OCI-LY3 (cell line): ENCODE measurements around the gene LMNB1.

Experiments
- H2AFZ ChIP-seq: fragments of 200-600, 300-600 bp; shearing (Covaris generic); 2 replicates; pipeline ENCODE4 v1.6.0; 2014; ENCODE audit warnings: antibody characterized with exemption, low read depth, low read length
- H3K27ac ChIP-seq: fragments of 200-600, 300-600 bp; sonication (generic); 2 replicates; pipeline ENCODE4 v1.5.1; 2014; ENCODE audit warnings: mild to moderate bottlenecking, low read length, moderate library complexity, mixed read lengths
- H3K27me3 ChIP-seq: fragments of 200-600, 300-600 bp; sonication (generic); 2 replicates; pipeline ENCODE4 v1.6.1; 2014; ENCODE audit warnings: low read depth, low read length, mixed read lengths
- H3K36me3 ChIP-seq: fragments of 200-600, 300-600 bp; sonication (generic); replicated peaks from 2 replicates; pipeline ENCODE3; 2014; ENCODE audit warnings: low read depth, low read length, mixed read lengths
- H3K4me1 ChIP-seq: fragments of 300-600, 200-600 bp; sonication (generic); 2 replicates; pipeline ENCODE4 v1.6.1; 2014; ENCODE audit warnings: low read length, mixed read lengths
- H3K4me2 ChIP-seq: fragments of 200-600, 300-600 bp; sonication (generic); 2 replicates; pipeline ENCODE4 v1.6.1; 2014; ENCODE audit warnings: low read length, mixed read lengths
- H3K4me3 ChIP-seq: fragments of 300-600, 200-600 bp; sonication (generic); 2 replicates; pipeline ENCODE4 v1.5.1; 2014; ENCODE audit warnings: antibody characterized with exemption, mild to moderate bottlenecking, low read length, moderate library complexity
- H3K79me2 ChIP-seq: fragments of 300-600, 200-600 bp; shearing (Covaris generic); 2 replicates; pipeline ENCODE4 v1.6.1; 2014; ENCODE audit warnings: mild to moderate bottlenecking, low read length, mixed read lengths
- H3K9ac ChIP-seq: fragments of 300-600, 200-600 bp; shearing (Covaris generic); 2 replicates; pipeline ENCODE4 v1.6.0; 2014; ENCODE audit warnings: mild to moderate bottlenecking, low read length, moderate library complexity
- H3K9me3 ChIP-seq: fragments of 200-600, 300-600 bp; shearing (Covaris generic); 2 replicates; pipeline ENCODE4 v1.6.1; 2014; ENCODE audit warnings: low read length, mixed read lengths; ENCODE audit not compliant: insufficient read depth
- H4K20me1 ChIP-seq: fragments of 200-600, 300-600 bp; sonication (generic); 2 replicates; pipeline ENCODE4 v1.6.1; 2016; ENCODE audit warnings: low read length, mixed read lengths; ENCODE audit not compliant: insufficient read depth
- CTCF ChIP-seq: fragments of 200-600, 300-600 bp; sonication (generic); IDR thresholded peaks from 2 replicates; pipeline ENCODE4 v1.5.1; 2014; ENCODE audit warnings: antibody characterized with exemption, low read length, low read depth
- EZH2phosphoT487 ChIP-seq: fragments of 200-600 bp; shearing (Covaris generic); IDR thresholded peaks from 2 replicates; pipeline ENCODE4 v1.6.1; 2018; ENCODE audit warnings: antibody characterized with exemption, mixed run types, low read depth

The LMNB1 gene

GRCh38 chr5:126799780-126800179 is 22.8 kb downstream of the LMNB1 start:
- Histone ChIP-seq H3K27me3 (no peaks in the 10 kb centered on the region), H4K20me1 (peaks cover 71% of the 10 kb centered on the region), H3K36me3 (peaks cover 4% of the 10 kb centered on the region), H3K4me3 (no peak overlapping the region), H3K9me3 (no peaks in the 10 kb centered on the region), H2AFZ (no peak overlapping the region), H3K4me2 (no peak overlapping the region), H3K79me2 (peaks cover 97% of the 10 kb centered on the region), H3K4me1 (peaks cover 9% of the 10 kb centered on the region), H3K9ac (no peak overlapping the region), H3K27ac (no peak overlapping the region)
- TF ChIP-seq EZH2phosphoT487 (no peak), CTCF (no peak)

GRCh38 chr5:126801174-126801991 is 24.4 kb downstream of the LMNB1 start:
- Histone ChIP-seq H3K36me3 (peaks cover 17% of the 10 kb centered on the region), H4K20me1 (peaks cover 57% of the 10 kb centered on the region)

GRCh38 chr5:126801992-126802294 is 25.0 kb downstream of the LMNB1 start:
- peaks cover 9% of the 10 kb centered on the region for H3K4me1 ChIP-seq
- H2AFZ ChIP-seq = no peak overlapping the region
- peaks cover 80% of the 10 kb centered on the region for H3K79me2 ChIP-seq
- H3K4me2 ChIP-seq = 0 out of 2 replicates have a peak overlapping the region, but pooled peaks have one; percentile 10
- H3K27me3 ChIP-seq = no peaks in the 10 kb centered on the region
- no peak overlapping the region for H3K9ac ChIP-seq
- H3K36me3 ChIP-seq = peaks cover 17% of the 10 kb centered on the region
- H3K9me3 ChIP-seq = no peaks in the 10 kb centered on the region
- H3K4me3 ChIP-seq = no peak overlapping the region
- TF ChIP-seq EZH2phosphoT487 = no peak
- TF ChIP-seq CTCF = peak; percentile 38
- peaks cover 53% of the 10 kb centered on the region for H4K20me1 ChIP-seq
- no peak overlapping the region for H3K27ac ChIP-seq

More at GRCh38 chr5:126801174-126801991, 24.4 kb downstream of the LMNB1 start:
- no peak overlapping the region for H3K4me3 ChIP-seq
- H3K9ac ChIP-seq = no peak overlapping the region
- H2AFZ ChIP-seq = no peak overlapping the region
- H3K4me1 ChIP-seq = peaks cover 9% of the 10 kb centered on the region
- H3K4me2 ChIP-seq = peak overlapping the region; percentile 10; the same call in 1 of the 2 replicates
- H3K9me3 ChIP-seq = no peaks in the 10 kb centered on the region
- peaks cover 86% of the 10 kb centered on the region for H3K79me2 ChIP-seq
- no peak for TF ChIP-seq EZH2phosphoT487
- no peak for TF ChIP-seq CTCF
- H3K27me3 ChIP-seq = no peaks in the 10 kb centered on the region
- H3K27ac ChIP-seq = no peak overlapping the region

- no peaks in the 10 kb centered on the region for H3K27me3 ChIP-seq
- H3K36me3 ChIP-seq = peaks cover 30% of the 10 kb centered on the region
- peaks cover 36% of the 10 kb centered on the region for H3K4me1 ChIP-seq
- H3K27ac ChIP-seq = no peak overlapping the region
- H3K4me3 ChIP-seq = no peak overlapping the region
- no peak overlapping the region for H3K9ac ChIP-seq
- TF ChIP-seq CTCF = no peak
- TF ChIP-seq EZH2phosphoT487 = no peak
- H3K79me2 ChIP-seq = peaks cover 59% of the 10 kb centered on the region
- peaks cover 24% of the 10 kb centered on the region for H4K20me1 ChIP-seq
- no peak overlapping the region for H3K4me2 ChIP-seq
- no peaks in the 10 kb centered on the region for H3K9me3 ChIP-seq
- H2AFZ ChIP-seq = no peak overlapping the region
Measured at GRCh38 chr5:126805063-126805462, 28.1 kb downstream of the LMNB1 start.
